H9 (cell line): ENCODE results near the gene CELF4. TPM values are rescaled to one million over a fixed set of nuclear protein-coding genes. Genes with fewer than 3 reads are reported as not detected.

Source experiments
- DNase-seq: peaks from one replicate; pipeline ENCODE4 v3.0.0-alpha.2; 2017
- H2AFZ ChIP-seq: one replicate; pipeline ENCODE4 v1.6.1; 2013; ENCODE audit warnings: mild to moderate bottlenecking, low read length, control low read depth, moderate library complexity
- H2AK5ac ChIP-seq: 2 replicates; pipeline ENCODE4 v1.6.1; 2013; ENCODE audit warnings: low read length, control low read depth, mixed read lengths; ENCODE audit not compliant: insufficient read length
- H2BK120ac ChIP-seq: one replicate; pipeline ENCODE4 v1.6.1; 2013; ENCODE audit warnings: low read depth, mild to moderate bottlenecking, low read length, control low read depth, inconsistent platforms; ENCODE audit not compliant: poor library complexity, severe bottlenecking
- H2BK12ac ChIP-seq: 2 replicates; pipeline ENCODE4 v1.6.1; 2013; ENCODE audit warnings: low read length, control low read depth, mixed read lengths, low read depth; ENCODE audit not compliant: insufficient read length
- H2BK15ac ChIP-seq: 2 replicates; pipeline ENCODE4 v1.6.1; 2013; ENCODE audit warnings: low read depth, low read length, control low read depth
- H2BK20ac ChIP-seq: one replicate; pipeline ENCODE4 v1.6.1; 2013; ENCODE audit warnings: low read depth, mild to moderate bottlenecking, low read length, control low read depth, inconsistent platforms; ENCODE audit not compliant: poor library complexity, severe bottlenecking
- H2BK5ac ChIP-seq: 2 replicates; pipeline ENCODE4 v1.6.1; 2013; ENCODE audit warnings: low read length, control low read depth, mixed read lengths; ENCODE audit not compliant: insufficient read length
- H3K14ac ChIP-seq: 2 replicates; pipeline ENCODE4 v1.6.1; 2013; ENCODE audit warnings: low read length, control low read depth; ENCODE audit not compliant: insufficient read depth
- H3K18ac ChIP-seq: 2 replicates; pipeline ENCODE4 v1.6.1; 2013; ENCODE audit warnings: low read depth, mild to moderate bottlenecking, mixed read lengths, low read length, control low read depth; ENCODE audit not compliant: insufficient read length
- H3K23ac ChIP-seq: 2 replicates; pipeline ENCODE4 v1.6.1; 2013; ENCODE audit warnings: low read length, control low read depth, mixed read lengths, low read depth; ENCODE audit not compliant: insufficient read length
- H3K23me2 ChIP-seq: 2 replicates; pipeline ENCODE4 v1.6.1; 2013; ENCODE audit warnings: low read depth, mild to moderate bottlenecking, mixed read lengths, low read length, control low read depth; ENCODE audit not compliant: insufficient read length, poor library complexity, severe bottlenecking
- H3K27ac ChIP-seq: 2 replicates; pipeline ENCODE4 v1.5.1; 2013; ENCODE audit warnings: low read length, control low read depth, mixed read lengths, low read depth; ENCODE audit not compliant: insufficient read length
- H3K27me3 ChIP-seq: 2 replicates; pipeline ENCODE4 v1.6.1; 2013; ENCODE audit warnings: low read length, control low read depth, inconsistent platforms; ENCODE audit not compliant: insufficient read depth
- H3K4ac ChIP-seq: 2 replicates; pipeline ENCODE4 v1.6.1; 2013; ENCODE audit warnings: low read depth, mild to moderate bottlenecking, control low read depth, inconsistent platforms, low read length, moderate library complexity
- H3K4me1 ChIP-seq: 2 replicates; pipeline ENCODE4 v1.6.1; 2013; ENCODE audit warnings: low read length, control low read depth, inconsistent platforms; ENCODE audit not compliant: insufficient read depth
- H3K4me2 ChIP-seq: 2 replicates; pipeline ENCODE4 v1.6.1; 2013; ENCODE audit warnings: low read length, control low read depth, mixed read lengths; ENCODE audit not compliant: insufficient read length, insufficient read depth
- H3K56ac ChIP-seq: 2 replicates; pipeline ENCODE4 v1.6.1; 2013; ENCODE audit warnings: low read depth, mild to moderate bottlenecking, mixed read lengths, low read length, control low read depth; ENCODE audit not compliant: insufficient read length
- H3K79me1 ChIP-seq: 2 replicates; pipeline ENCODE4 v1.6.1; 2013; ENCODE audit warnings: low read depth, mild to moderate bottlenecking, moderate library complexity, low read length, control low read depth, inconsistent platforms; ENCODE audit not compliant: insufficient read depth, poor library complexity, severe bottlenecking
- H3K79me2 ChIP-seq: 2 replicates; pipeline ENCODE4 v1.6.1; 2013; ENCODE audit warnings: low read length, control low read depth, inconsistent platforms; ENCODE audit not compliant: insufficient read depth
- H3K9ac ChIP-seq: 2 replicates; pipeline ENCODE4 v1.6.1; 2013; ENCODE audit warnings: low read length, control low read depth, mixed read lengths; ENCODE audit not compliant: insufficient read length; ENCODE audit errors: extremely low read depth
- H3K9me3 ChIP-seq: one replicate; pipeline ENCODE4 v1.6.1; 2013; ENCODE audit warnings: low read depth, low read length, inconsistent platforms; ENCODE audit not compliant: control insufficient read depth
- H3T11ph ChIP-seq: one replicate; pipeline ENCODE4 v1.6.1; 2013; ENCODE audit warnings: mild to moderate bottlenecking, low read length, control low read depth, inconsistent platforms
- H4K20me1 ChIP-seq: one replicate; pipeline ENCODE4 v1.6.1; 2013; ENCODE audit not compliant: control insufficient read depth, insufficient read length, insufficient read depth
- H4K5ac ChIP-seq: 2 replicates; pipeline ENCODE4 v1.6.1; 2013; ENCODE audit warnings: low read depth, mild to moderate bottlenecking, mixed read lengths, low read length, control low read depth; ENCODE audit not compliant: insufficient read length
- H4K8ac ChIP-seq: replicated peaks from 2 replicates; pipeline ENCODE4 v1.6.1; 2013; ENCODE audit warnings: low read length, control low read depth, mixed read lengths, low read depth; ENCODE audit not compliant: insufficient read length
- H4K91ac ChIP-seq: 2 replicates; pipeline ENCODE4 v1.6.1; 2013; ENCODE audit warnings: low read depth, mild to moderate bottlenecking, moderate library complexity, mixed read lengths, low read length, control low read depth; ENCODE audit not compliant: insufficient read length
- H3K27ac Mint-ChIP-seq, 3 experiments: 2 replicates in 2 of 3; 3 replicates in 1 of 3; pipeline ENCODE4 v1.8.0; 2020 to 2021; ENCODE audit warnings: mixed read lengths in 3 of 3, mild to moderate bottlenecking in 1 of 3, moderate library complexity in 1 of 3
- H3K27me3 Mint-ChIP-seq: 2 replicates; pipeline ENCODE4 v1.8.0; 2021; ENCODE audit warnings: low read depth, mild to moderate bottlenecking, moderate library complexity, mixed read lengths
- H3K36me3 Mint-ChIP-seq, 3 experiments: 2 replicates in 2 of 3; 3 replicates in 1 of 3; pipeline ENCODE4 v1.8.0; 2020 to 2021; ENCODE audit warnings: low read depth in 3 of 3, mixed read lengths in 3 of 3; ENCODE audit not compliant: insufficient read depth in 1 of 3
- H3K4me1 Mint-ChIP-seq, 2 experiments: 2 replicates each; pipeline ENCODE4 v1.8.0; 2020; ENCODE audit warnings: mixed read lengths in 2 of 2
- H3K4me3 Mint-ChIP-seq, 2 experiments: 2 replicates in 1 of 2; 3 replicates in 1 of 2; pipeline ENCODE4 v1.8.0; 2020 to 2021; ENCODE audit warnings: mild to moderate bottlenecking in 2 of 2, mixed read lengths in 2 of 2, moderate library complexity in 1 of 2
- H3K9me3 Mint-ChIP-seq, 2 experiments: 2 replicates in 1 of 2; 3 replicates in 1 of 2; pipeline ENCODE4 v1.8.0; 2020; ENCODE audit warnings: mild to moderate bottlenecking in 2 of 2, mixed read lengths in 2 of 2, moderate library complexity in 1 of 2
- WGBS: extraction: QIAGEN DNeasy Blood & Tissue Kit; methylation state at CpG from one replicate; pipeline ENCODE4 v1.1.7; 2013; ENCODE audit warnings: missing lambda C conversion rate, low lambda C conversion rate, mixed read lengths; ENCODE audit not compliant: insufficient read length; ENCODE audit errors: extremely low coverage; 5-methylcytosine and 5-hydroxymethylcytosine counted together
- total RNA-seq: library from RNA; stranded (reverse); gene quantifications from 2 replicates; pipeline ENCODE4 v1.2.1, GENCODE V29; 2021
- TF ChIP-seq, protein P1 (sequence below): fragments of 200-600 bp; sonication (generic); conservative IDR thresholded peaks from 3 replicates; pipeline ENCODE4 v1.8.0; 2021; ENCODE audit warnings: antibody characterized with exemption, mild to moderate bottlenecking

Gene CELF4
- total RNA-seq, 1 experiment from 2014 or later: 1.1 TPM

DNA sequence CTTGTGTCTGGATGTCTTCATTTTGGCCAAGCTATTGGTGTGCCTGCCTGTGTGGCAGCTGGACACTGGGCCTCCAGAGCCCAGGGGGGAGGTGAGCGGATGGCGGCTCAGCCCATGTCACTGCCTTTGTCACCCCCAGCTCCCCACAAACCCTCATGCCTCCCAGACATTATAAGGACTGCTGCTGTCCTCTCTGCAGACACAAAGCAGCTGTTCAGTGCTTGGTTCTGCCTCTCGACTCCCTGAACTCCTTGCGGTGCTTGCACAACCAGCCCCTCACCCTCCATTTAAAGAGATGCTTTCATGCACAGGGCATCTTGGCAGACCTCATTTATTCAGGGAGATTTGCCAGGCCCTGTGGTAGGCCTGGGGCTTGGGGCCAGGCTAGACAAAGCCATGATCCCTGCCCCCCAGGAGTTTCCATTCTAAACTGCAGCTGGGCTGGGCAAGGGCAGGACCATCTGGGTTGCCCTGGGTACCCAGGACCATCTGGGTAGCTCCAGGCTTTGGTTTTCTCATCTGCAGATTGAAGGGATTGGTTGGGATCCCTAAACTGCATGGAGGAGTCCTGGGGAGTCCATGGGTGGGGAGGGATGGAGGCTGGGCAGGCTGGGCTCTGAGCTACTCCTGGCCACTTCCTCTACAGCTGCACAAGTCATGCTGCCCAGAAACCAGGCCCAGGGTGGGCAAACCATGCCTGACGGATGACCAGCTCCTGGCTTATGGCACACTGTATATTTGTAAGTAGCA, 168.5 kb downstream of the CELF4 start:
- Histone ChIP-seq H3K27me3 (peaks cover 7% of the 10 kb centered on the region; the same call in 1 of the 2 replicates), H2AFZ (no peak overlapping the region), H3K56ac (no peak overlapping the region), H4K20me1 (no peaks in the 10 kb centered on the region), H2BK20ac (no peak overlapping the region), H3K4me2 (no peak overlapping the region), H3K4ac (no peak overlapping the region), H3K79me2 (no peaks in the 10 kb centered on the region), H3K79me1 (no peaks in the 10 kb centered on the region), H2AK5ac (no peak overlapping the region), H3K14ac (no peak overlapping the region; the same call in 1 of the 2 replicates), H3T11ph (no peak overlapping the region), H2BK12ac (no peak overlapping the region), H3K27ac (no peak overlapping the region), H4K91ac (no peak overlapping the region), H3K18ac (no peak overlapping the region), H3K9ac (no peak overlapping the region), H2BK15ac (no peak overlapping the region), H3K4me1 (no peaks in the 10 kb centered on the region; the same call in 1 of the 2 replicates), H3K23ac (no peak overlapping the region), H3K23me2 (no peaks in the 10 kb centered on the region), H4K5ac (no peak overlapping the region), H2BK120ac (no peak overlapping the region), H3K9me3 (no peaks in the 10 kb centered on the region), H4K8ac (no peak overlapping the region), H2BK5ac (no peak overlapping the region)
- H3K27ac Mint-ChIP-seq: no peak overlapping the region
- H3K9me3 Mint-ChIP-seq: no peaks in the 10 kb centered on the region; a peak in 1 of 5 replicates
- H3K4me3 Mint-ChIP-seq: no peak overlapping the region
- no CpG with 5 or more reads among the region's 5 CpGs for WGBS
- H3K27me3 Mint-ChIP-seq: peaks cover 74% of the 10 kb centered on the region
- H3K36me3 Mint-ChIP-seq: no peaks in the 10 kb centered on the region
- peaks cover 21 to 25% of the 10 kb centered on the region in 2 experiments for H3K4me1 Mint-ChIP-seq
- TF ChIP-seq, protein P1, sequence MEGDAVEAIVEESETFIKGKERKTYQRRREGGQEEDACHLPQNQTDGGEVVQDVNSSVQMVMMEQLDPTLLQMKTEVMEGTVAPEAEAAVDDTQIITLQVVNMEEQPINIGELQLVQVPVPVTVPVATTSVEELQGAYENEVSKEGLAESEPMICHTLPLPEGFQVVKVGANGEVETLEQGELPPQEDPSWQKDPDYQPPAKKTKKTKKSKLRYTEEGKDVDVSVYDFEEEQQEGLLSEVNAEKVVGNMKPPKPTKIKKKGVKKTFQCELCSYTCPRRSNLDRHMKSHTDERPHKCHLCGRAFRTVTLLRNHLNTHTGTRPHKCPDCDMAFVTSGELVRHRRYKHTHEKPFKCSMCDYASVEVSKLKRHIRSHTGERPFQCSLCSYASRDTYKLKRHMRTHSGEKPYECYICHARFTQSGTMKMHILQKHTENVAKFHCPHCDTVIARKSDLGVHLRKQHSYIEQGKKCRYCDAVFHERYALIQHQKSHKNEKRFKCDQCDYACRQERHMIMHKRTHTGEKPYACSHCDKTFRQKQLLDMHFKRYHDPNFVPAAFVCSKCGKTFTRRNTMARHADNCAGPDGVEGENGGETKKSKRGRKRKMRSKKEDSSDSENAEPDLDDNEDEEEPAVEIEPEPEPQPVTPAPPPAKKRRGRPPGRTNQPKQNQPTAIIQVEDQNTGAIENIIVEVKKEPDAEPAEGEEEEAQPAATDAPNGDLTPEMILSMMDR: no peak
- no peak for DNase-seq
